Measurements from ENCODE around the gene GSTK1.
A peak's percentile ranks its signal among the peaks of the same experiment; 100 is the strongest.
"Not testable (repeated sequence)": the region's sequence is repeated elsewhere in the genome, so short reads cannot be mapped to it uniquely, and the experiment has no call there.

GSTK1 gene

GRCh38 chr7:143279186-143280098 is 16.2 kb downstream of the GSTK1 start:
- peak; percentile 5 for DNase-seq

- no peak for DNase-seq
Measured at GRCh38 chr7:143280160-143280559, 16.9 kb downstream of the GSTK1 start.

- no peak for DNase-seq
Measured at GRCh38 chr7:143280566-143280965, 17.3 kb downstream of the GSTK1 start.

- no peak for DNase-seq
Measured at GRCh38 chr7:143281529-143281928, 18.3 kb downstream of the GSTK1 start.

- no peak for DNase-seq
Measured at GRCh38 chr7:143282124-143282523, 18.9 kb downstream of the GSTK1 start.

GRCh38 chr7:143283381-143283780 is 20.1 kb downstream of the GSTK1 start:
- DNase-seq, result no peak

GRCh38 chr7:143284591-143285469 is 21.6 kb downstream of the GSTK1 start, which contains the start of gene TMEM139:
TSS of gene TMEM139 (plus strand) at chr7:143284958. CDS start at chr7:143285958, 1,000 bp downstream.
- DNase-seq, result no peak

- DNase-seq, result no peak
Measured at GRCh38 chr7:143285470-143285778, 22.2 kb downstream of the GSTK1 start.

- DNase-seq, result no peak
Measured at GRCh38 chr7:143285806-143286521, 22.7 kb downstream of the GSTK1 start.

GRCh38 chr7:143286522-143286890 is 23.3 kb downstream of the GSTK1 start:
- no peak for DNase-seq

- DNase-seq, result no peak
Measured at GRCh38 chr7:143287339-143287934, 24.2 kb downstream of the GSTK1 start.

GRCh38 chr7:143287935-143288826 is 24.9 kb downstream of the GSTK1 start, which contains the start of gene CASP2:
TSS of gene CASP2 (plus strand) at chr7:143288351. CDS start at chr7:143288456, 105 bp downstream.
- peak; percentile 91 for DNase-seq

GRCh38 chr7:143288836-143289235 is 25.6 kb downstream of the GSTK1 start:
- DNase-seq, result peak; percentile 35

- DNase-seq, result peak; percentile 27
Measured at GRCh38 chr7:143289421-143289820, 26.2 kb downstream of the GSTK1 start.

GRCh38 chr7:143289888-143290287 is 26.6 kb downstream of the GSTK1 start:
- not testable (repeated sequence) for DNase-seq

- DNase-seq, result no peak
Measured at GRCh38 chr7:143290293-143290692, 27.1 kb downstream of the GSTK1 start.

GRCh38 chr7:143292876-143293275 is 29.6 kb downstream of the GSTK1 start:
- DNase-seq, result no peak

- no peak for DNase-seq
Measured at GRCh38 chr7:143295870-143296269, 32.6 kb downstream of the GSTK1 start.

GRCh38 chr7:143296686-143297085 is 33.4 kb downstream of the GSTK1 start:
- DNase-seq, result no peak

- DNase-seq, result no peak
Measured at GRCh38 chr7:143299346-143299745, 36.1 kb downstream of the GSTK1 start.

GRCh38 chr7:143299840-143300239 is 36.6 kb downstream of the GSTK1 start:
- no peak for DNase-seq

All from DMS79 treated with DMSO at 0.1 percent for 48 hours (cell line).